Measurements from ENCODE around the gene ADD3. TPM values are rescaled to one million over a fixed set of nuclear protein-coding genes. Genes with fewer than 3 reads are reported as not detected.

Gene ADD3
- total RNA-seq, 1 experiment from 2014 or later, result 86.7 TPM

- ChIA-PET POLR2A (interaction anchor here (0.5 to 0.9 kb wide), 5 partner anchors 26 to 299 kb away, joined by 3 to 9 read pairs (median 6); partner anchors contain the start of gene XPNPEP1), CTCF (interaction anchor here (0.7 to 2.1 kb wide), 6 partner anchors 26 to 124 kb away, joined by 3 to 8 read pairs (median 6); no protein-coding TSS in a partner anchor)
- ATAC-seq (no peak), DNase-seq (ENCODE audit: low spot score) (no peak)
- Mint-ChIP-seq H3K4me3 (peak overlapping the region; percentile 95), H3K27ac (peak overlapping the region; percentile 90), H3K4me1 (peaks cover 58% of the 10 kb centered on the region), H3K27me3 (ENCODE audit: low read depth) (no peaks in the 10 kb centered on the region), H3K9me3 (no peaks in the 10 kb centered on the region), H3K36me3 (no peaks in the 10 kb centered on the region)
- TF ChIP-seq, protein P1, sequence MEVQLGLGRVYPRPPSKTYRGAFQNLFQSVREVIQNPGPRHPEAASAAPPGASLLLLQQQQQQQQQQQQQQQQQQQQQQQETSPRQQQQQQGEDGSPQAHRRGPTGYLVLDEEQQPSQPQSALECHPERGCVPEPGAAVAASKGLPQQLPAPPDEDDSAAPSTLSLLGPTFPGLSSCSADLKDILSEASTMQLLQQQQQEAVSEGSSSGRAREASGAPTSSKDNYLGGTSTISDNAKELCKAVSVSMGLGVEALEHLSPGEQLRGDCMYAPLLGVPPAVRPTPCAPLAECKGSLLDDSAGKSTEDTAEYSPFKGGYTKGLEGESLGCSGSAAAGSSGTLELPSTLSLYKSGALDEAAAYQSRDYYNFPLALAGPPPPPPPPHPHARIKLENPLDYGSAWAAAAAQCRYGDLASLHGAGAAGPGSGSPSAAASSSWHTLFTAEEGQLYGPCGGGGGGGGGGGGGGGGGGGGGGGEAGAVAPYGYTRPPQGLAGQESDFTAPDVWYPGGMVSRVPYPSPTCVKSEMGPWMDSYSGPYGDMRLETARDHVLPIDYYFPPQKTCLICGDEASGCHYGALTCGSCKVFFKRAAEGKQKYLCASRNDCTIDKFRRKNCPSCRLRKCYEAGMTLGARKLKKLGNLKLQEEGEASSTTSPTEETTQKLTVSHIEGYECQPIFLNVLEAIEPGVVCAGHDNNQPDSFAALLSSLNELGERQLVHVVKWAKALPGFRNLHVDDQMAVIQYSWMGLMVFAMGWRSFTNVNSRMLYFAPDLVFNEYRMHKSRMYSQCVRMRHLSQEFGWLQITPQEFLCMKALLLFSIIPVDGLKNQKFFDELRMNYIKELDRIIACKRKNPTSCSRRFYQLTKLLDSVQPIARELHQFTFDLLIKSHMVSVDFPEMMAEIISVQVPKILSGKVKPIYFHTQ (CRISPR knock-in tag; IDR thresholded peaks at IDR 0.05), result no peak
- TF ChIP-seq SP1 (CRISPR knock-in tag; conservative IDR thresholded peaks at IDR 0.05) (0 out of 2 replicates have a peak, but pooled peaks have one; percentile 8), KAT7 (CRISPR knock-in tag; IDR thresholded peaks at IDR 0.05; ENCODE audit: borderline replicate concordance) (peak; percentile 22; the same call in 1 of the 2 replicates), ZNF423 (CRISPR knock-in tag; IDR thresholded peaks at IDR 0.05) (no peak), NR1H2 (CRISPR knock-in tag; IDR thresholded peaks at IDR 0.05) (no peak), TEAD1 (CRISPR knock-in tag; IDR thresholded peaks at IDR 0.05) (no peak), HMGXB4 (CRISPR knock-in tag; IDR thresholded peaks at IDR 0.05) (no peak), NFYB (CRISPR knock-in tag; conservative IDR thresholded peaks at IDR 0.05; ENCODE audit: low read depth) (0 out of 2 replicates have a peak, but pooled peaks have one; percentile 0)
These were observed 945 bp downstream of the ADD3 start for GRCh38 chr10:110008518-110009339.

GRCh38 chr10:110009736-110010475, 2.1 kb downstream of the ADD3 start:
- ChIA-PET CTCF (interaction anchor here (1.4 kb wide), 1 partner anchor 126 kb away, joined by 8 read pairs; no protein-coding TSS in a partner anchor), POLR2A (no interaction called here)
- H3K36me3 Mint-ChIP-seq, result no peaks in the 10 kb centered on the region
- H3K27me3 Mint-ChIP-seq (ENCODE audit: low read depth), result no peaks in the 10 kb centered on the region
- no peaks in the 10 kb centered on the region for H3K9me3 Mint-ChIP-seq
- H3K4me1 Mint-ChIP-seq, result peaks cover 56% of the 10 kb centered on the region
- no peak for ATAC-seq
- DNase-seq (ENCODE audit: low spot score), result no peak
- peak overlapping the region; percentile 26; the same call in 1 of the 2 replicates for H3K27ac Mint-ChIP-seq
- H3K4me3 Mint-ChIP-seq, result peak overlapping the region; percentile 95
- TF ChIP-seq, protein P1 (CRISPR knock-in tag; IDR thresholded peaks at IDR 0.05), result no peak
- TF ChIP-seq, protein P2, sequence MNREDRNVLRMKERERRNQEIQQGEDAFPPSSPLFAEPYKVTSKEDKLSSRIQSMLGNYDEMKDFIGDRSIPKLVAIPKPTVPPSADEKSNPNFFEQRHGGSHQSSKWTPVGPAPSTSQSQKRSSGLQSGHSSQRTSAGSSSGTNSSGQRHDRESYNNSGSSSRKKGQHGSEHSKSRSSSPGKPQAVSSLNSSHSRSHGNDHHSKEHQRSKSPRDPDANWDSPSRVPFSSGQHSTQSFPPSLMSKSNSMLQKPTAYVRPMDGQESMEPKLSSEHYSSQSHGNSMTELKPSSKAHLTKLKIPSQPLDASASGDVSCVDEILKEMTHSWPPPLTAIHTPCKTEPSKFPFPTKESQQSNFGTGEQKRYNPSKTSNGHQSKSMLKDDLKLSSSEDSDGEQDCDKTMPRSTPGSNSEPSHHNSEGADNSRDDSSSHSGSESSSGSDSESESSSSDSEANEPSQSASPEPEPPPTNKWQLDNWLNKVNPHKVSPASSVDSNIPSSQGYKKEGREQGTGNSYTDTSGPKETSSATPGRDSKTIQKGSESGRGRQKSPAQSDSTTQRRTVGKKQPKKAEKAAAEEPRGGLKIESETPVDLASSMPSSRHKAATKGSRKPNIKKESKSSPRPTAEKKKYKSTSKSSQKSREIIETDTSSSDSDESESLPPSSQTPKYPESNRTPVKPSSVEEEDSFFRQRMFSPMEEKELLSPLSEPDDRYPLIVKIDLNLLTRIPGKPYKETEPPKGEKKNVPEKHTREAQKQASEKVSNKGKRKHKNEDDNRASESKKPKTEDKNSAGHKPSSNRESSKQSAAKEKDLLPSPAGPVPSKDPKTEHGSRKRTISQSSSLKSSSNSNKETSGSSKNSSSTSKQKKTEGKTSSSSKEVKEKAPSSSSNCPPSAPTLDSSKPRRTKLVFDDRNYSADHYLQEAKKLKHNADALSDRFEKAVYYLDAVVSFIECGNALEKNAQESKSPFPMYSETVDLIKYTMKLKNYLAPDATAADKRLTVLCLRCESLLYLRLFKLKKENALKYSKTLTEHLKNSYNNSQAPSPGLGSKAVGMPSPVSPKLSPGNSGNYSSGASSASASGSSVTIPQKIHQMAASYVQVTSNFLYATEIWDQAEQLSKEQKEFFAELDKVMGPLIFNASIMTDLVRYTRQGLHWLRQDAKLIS (CRISPR knock-in tag; IDR thresholded peaks at IDR 0.05; ENCODE audit: borderline replicate concordance), result no peak

Data from WTC11 (cell line).